CD14-positive monocyte (primary cell): ENCODE results near the gene EZH1. TPM values are rescaled to one million over a fixed set of nuclear protein-coding genes. Genes with fewer than 3 reads are reported as not detected.
"Not testable (repeated sequence)": the region's sequence is repeated elsewhere in the genome, so short reads cannot be mapped to it uniquely, and the experiment has no call there.

Source experiments
- DNase-seq, 3 donors: peaks; one replicate each; pipeline ENCODE4 v3.0.0-alpha.2; 2011 to 2022
- H2AFZ ChIP-seq: 2 replicates; pipeline ENCODE4 v1.6.0; 2012; ENCODE audit warnings: mild to moderate bottlenecking, low read depth, low read length, inconsistent platforms; ENCODE audit not compliant: insufficient read depth, poor library complexity, severe bottlenecking
- H3K27ac ChIP-seq, 2 donors: 1 replicate in 1 of 2; 2 replicates in 1 of 2; pipeline ENCODE4 v1.5.1; 2012 to 2013; ENCODE audit warnings: low read length in 2 of 2, control low read depth in 1 of 2, inconsistent platforms in 1 of 2, low read depth in 1 of 2, mild to moderate bottlenecking in 1 of 2
- H3K27me3 ChIP-seq, 2 donors: one replicate each; pipeline versions ENCODE4 v1.6.0 to v1.6.1; 2011 to 2013; ENCODE audit warnings: low read length in 2 of 2; ENCODE audit not compliant: control insufficient read depth in 2 of 2, insufficient read depth in 2 of 2
- H3K36me3 ChIP-seq, 2 donors: replicated peaks in 1 of 2; 1 replicate in 1 of 2; 2 replicates in 1 of 2; pipeline versions ENCODE4 v1.5.1 to v1.6.1; 2012 to 2013; ENCODE audit warnings: low read length in 2 of 2, control low read depth in 1 of 2, inconsistent platforms in 1 of 2, mild to moderate bottlenecking in 1 of 2; ENCODE audit not compliant: insufficient read depth in 2 of 2, control insufficient read depth in 1 of 2
- H3K4me1 ChIP-seq, 2 donors: 1 replicate in 1 of 2; 2 replicates in 1 of 2; pipeline versions ENCODE4 v1.5.1 to v1.6.1; 2012 to 2013; ENCODE audit warnings: low read length in 2 of 2, control low read depth in 1 of 2, inconsistent platforms in 1 of 2, mild to moderate bottlenecking in 1 of 2, moderate library complexity in 1 of 2; ENCODE audit not compliant: insufficient read depth in 2 of 2, control insufficient read depth in 1 of 2
- H3K4me2 ChIP-seq: replicated peaks from 2 replicates; pipeline ENCODE3; 2012; ENCODE audit warnings: low read length, moderate library complexity, mild to moderate bottlenecking; ENCODE audit not compliant: poor library complexity, severe bottlenecking; ENCODE audit errors: extremely low read depth
- H3K4me3 ChIP-seq, 3 experiments: fragments of 200-600 bp in 1 of 3; sonication (generic) in 1 of 3; replicated peaks in 1 of 3; 1 replicate in 2 of 3; 2 replicates in 1 of 3; pipeline ENCODE4 v1.5.1; 2011 to 2013; ENCODE audit warnings: low read length in 3 of 3, mild to moderate bottlenecking in 3 of 3, control low read depth in 2 of 3, low read depth in 2 of 3, inconsistent platforms in 1 of 3, moderate library complexity in 1 of 3
- H3K79me2 ChIP-seq: 2 replicates; pipeline ENCODE4 v1.6.0; 2012; ENCODE audit warnings: mild to moderate bottlenecking, control low read depth, inconsistent platforms, low read length, moderate library complexity; ENCODE audit not compliant: insufficient read depth
- H3K9ac ChIP-seq: 2 replicates; pipeline ENCODE4 v1.6.0; 2017; ENCODE audit warnings: low read length, mild to moderate bottlenecking; ENCODE audit not compliant: insufficient read depth, poor library complexity, severe bottlenecking
- H3K9me3 ChIP-seq, 2 donors: replicated peaks in 1 of 2; 1 replicate in 1 of 2; 2 replicates in 1 of 2; pipeline versions ENCODE4 v1.5.1 to v1.6.1; 2012 to 2013; ENCODE audit warnings: low read length in 2 of 2, control low read depth in 1 of 2; ENCODE audit not compliant: control insufficient read depth in 1 of 2, insufficient read depth in 1 of 2
- H4K20me1 ChIP-seq: 2 replicates; pipeline ENCODE4 v1.6.0; 2012; ENCODE audit warnings: mild to moderate bottlenecking, low read length, control low read depth, moderate library complexity; ENCODE audit not compliant: insufficient read depth
- H3K27ac Mint-ChIP-seq, 7 donors: one replicate each; pipeline ENCODE4 v1.8.0; 2020; ENCODE audit warnings: mild to moderate bottlenecking in 7 of 7, mixed read lengths in 7 of 7, moderate library complexity in 6 of 7, inconsistent platforms in 2 of 7
- H3K27me3 Mint-ChIP-seq, 3 donors: one replicate each; pipeline ENCODE4 v1.8.0; 2021 to 2022; ENCODE audit warnings: low read depth in 3 of 3, mild to moderate bottlenecking in 3 of 3, mixed read lengths in 3 of 3, moderate library complexity in 3 of 3, inconsistent platforms in 1 of 3
- H3K36me3 Mint-ChIP-seq, 2 donors: one replicate each; pipeline ENCODE4 v1.8.0; 2020; ENCODE audit warnings: mixed read lengths in 2 of 2, inconsistent platforms in 1 of 2, mild to moderate bottlenecking in 1 of 2
- H3K4me1 Mint-ChIP-seq: one replicate; pipeline ENCODE4 v1.8.0; 2020; ENCODE audit warnings: mild to moderate bottlenecking, mixed read lengths
- H3K4me3 Mint-ChIP-seq, 2 donors: one replicate each; pipeline ENCODE4 v1.8.0; 2020; ENCODE audit warnings: mild to moderate bottlenecking in 2 of 2, mixed read lengths in 2 of 2, moderate library complexity in 1 of 2
- H3K9me3 Mint-ChIP-seq, 7 donors: one replicate each; pipeline ENCODE4 v1.8.0; 2020 to 2022; ENCODE audit warnings: mixed read lengths in 7 of 7, mild to moderate bottlenecking in 6 of 7, moderate library complexity in 6 of 7, inconsistent platforms in 2 of 7
- WGBS: methylation state at CpG from one replicate; pipeline ENCODE4 v1.1.5; 2013; ENCODE audit warnings: missing lambda C conversion rate; ENCODE audit not compliant: insufficient coverage; 5-methylcytosine and 5-hydroxymethylcytosine counted together
- intact Hi-C, 2 donors: fragments of 100-400 bp; cut with micrococcal nuclease; formaldehyde crosslinking; loops; one replicate each; pipeline versions ENCODE4 v1.15.0 to v1.15.1; 2023
- polyA plus RNA-seq, 3 donors: library from polyadenylated mRNA; depleted of rRNA in 1 of 3; unstranded in 2 of 3; stranded (reverse) in 1 of 3; fragments of 300-500 nt in 2 of 3; fragments of >200 nt in 1 of 3; fragmentation: Illumina TruSeq in 2 of 3; gene quantifications; 1 replicate in 2 of 3; 2 replicates in 1 of 3; pipeline ENCODE4 v1.2.3, GENCODE V29; 2012 to 2021
- TF ChIP-seq, protein P1 (sequence below): fragments of 200-600 bp; IDR thresholded peaks from one replicate; pipeline ENCODE4 v1.8.0; 2022; ENCODE audit warnings: antibody characterized with exemption, mild to moderate bottlenecking

EZH1 gene
- polyA plus RNA-seq, 3 donors = 12.3 to 169 (median 17.8) TPM

DNA sequence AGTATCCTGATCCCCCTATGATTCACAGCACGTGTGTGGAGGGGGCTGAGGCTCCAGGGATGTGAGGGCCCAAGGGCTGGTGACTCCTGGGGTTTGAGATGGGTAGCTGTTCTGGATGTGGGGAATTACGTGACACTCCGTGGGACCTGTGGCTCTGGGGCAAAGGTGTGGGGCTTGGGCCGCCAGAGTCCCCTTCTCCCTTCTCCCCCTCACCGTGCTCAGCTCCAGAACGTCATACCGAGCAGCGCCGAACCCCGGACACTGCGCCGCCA, 75.2 kb downstream of the EZH1 start:
- peaks cover 26% of the 10 kb centered on the region for H3K4me1 Mint-ChIP-seq
- Histone ChIP-seq H3K4me3 (no peak overlapping the region), H3K27ac (no peak overlapping the region), H3K79me2 (no peaks in the 10 kb centered on the region), H2AFZ (no peak overlapping the region), H3K4me1 (peaks cover 23 to 33% of the 10 kb centered on the region in 2 donors), H3K27me3 (peaks cover 27 to 52% of the 10 kb centered on the region in 2 donors), H3K36me3 (no peaks in the 10 kb centered on the region), H4K20me1 (no peaks in the 10 kb centered on the region), H3K9me3 (peaks cover 3 to 16% of the 10 kb centered on the region in 2 donors), H3K9ac (no peak overlapping the region), H3K4me2 (peak overlapping the region; percentile 73)
- no peak overlapping the region for H3K27ac Mint-ChIP-seq
- H3K27me3 Mint-ChIP-seq = peaks cover 49 to 64% (median 56%) of the 10 kb centered on the region in 3 donors
- TF ChIP-seq, protein P1, sequence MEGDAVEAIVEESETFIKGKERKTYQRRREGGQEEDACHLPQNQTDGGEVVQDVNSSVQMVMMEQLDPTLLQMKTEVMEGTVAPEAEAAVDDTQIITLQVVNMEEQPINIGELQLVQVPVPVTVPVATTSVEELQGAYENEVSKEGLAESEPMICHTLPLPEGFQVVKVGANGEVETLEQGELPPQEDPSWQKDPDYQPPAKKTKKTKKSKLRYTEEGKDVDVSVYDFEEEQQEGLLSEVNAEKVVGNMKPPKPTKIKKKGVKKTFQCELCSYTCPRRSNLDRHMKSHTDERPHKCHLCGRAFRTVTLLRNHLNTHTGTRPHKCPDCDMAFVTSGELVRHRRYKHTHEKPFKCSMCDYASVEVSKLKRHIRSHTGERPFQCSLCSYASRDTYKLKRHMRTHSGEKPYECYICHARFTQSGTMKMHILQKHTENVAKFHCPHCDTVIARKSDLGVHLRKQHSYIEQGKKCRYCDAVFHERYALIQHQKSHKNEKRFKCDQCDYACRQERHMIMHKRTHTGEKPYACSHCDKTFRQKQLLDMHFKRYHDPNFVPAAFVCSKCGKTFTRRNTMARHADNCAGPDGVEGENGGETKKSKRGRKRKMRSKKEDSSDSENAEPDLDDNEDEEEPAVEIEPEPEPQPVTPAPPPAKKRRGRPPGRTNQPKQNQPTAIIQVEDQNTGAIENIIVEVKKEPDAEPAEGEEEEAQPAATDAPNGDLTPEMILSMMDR = no peak
- WGBS = 44% methylated on average over 6 of the region's 12 CpGs
- intact Hi-C loops = no loop called here
- H3K36me3 Mint-ChIP-seq = peaks cover 28 to 40% of the 10 kb centered on the region in 2 donors
- peak overlapping the region in 1 of 2 donors; percentile 62 for H3K4me3 Mint-ChIP-seq
- peaks cover 0 to 18% (median 12%) of the 10 kb centered on the region in 7 donors for H3K9me3 Mint-ChIP-seq
- no peak for DNase-seq

- peaks cover 9 to 18% of the 10 kb centered on the region in 2 donors for H3K4me1 ChIP-seq
- no peak overlapping the region for H3K4me2 ChIP-seq
- H3K36me3 ChIP-seq = no peaks in the 10 kb centered on the region
- H4K20me1 ChIP-seq = no peaks in the 10 kb centered on the region
- Mint-ChIP-seq H3K9me3 (peaks cover 0 to 18% (median 12%) of the 10 kb centered on the region in 7 donors), H3K4me1 (peaks cover 18% of the 10 kb centered on the region), H3K27ac (peak overlapping the region in 1 of 7 donors; percentile 28), H3K4me3 (no peak overlapping the region), H3K36me3 (peaks cover 27 to 40% of the 10 kb centered on the region in 2 donors), H3K27me3 (peaks cover 31 to 41% (median 34%) of the 10 kb centered on the region in 3 donors)
- intact Hi-C loops = no loop called here
- no peak overlapping the region for H2AFZ ChIP-seq
- no peaks in the 10 kb centered on the region for H3K79me2 ChIP-seq
- DNase-seq = peak in 1 of 3 donors; percentile 43
- H3K27me3 ChIP-seq = peaks cover 16 to 29% of the 10 kb centered on the region in 2 donors
- TF ChIP-seq, protein P1 = no peak
- H3K9ac ChIP-seq = no peak overlapping the region
- no peak overlapping the region for H3K27ac ChIP-seq
- peaks cover 3 to 11% of the 10 kb centered on the region in 2 donors for H3K9me3 ChIP-seq
- WGBS = no CpG with 5 or more reads among the region's 7 CpGs
- no peak overlapping the region for H3K4me3 ChIP-seq
Observed at GRCh38 chr17:42667088-42667951, 77.5 kb downstream of the EZH1 start.

- peaks cover 7 to 17% of the 10 kb centered on the region in 2 donors for H3K27me3 ChIP-seq
- intact Hi-C loops, H4K20me1 ChIP-seq, H3K27ac ChIP-seq, H3K9ac ChIP-seq, DNase-seq, H3K4me3 Mint-ChIP-seq, H3K36me3 ChIP-seq, H3K4me2 ChIP-seq, H3K4me3 ChIP-seq, H2AFZ ChIP-seq, H3K27ac Mint-ChIP-seq, H3K79me2 ChIP-seq: not testable (repeated sequence)
- H3K4me1 Mint-ChIP-seq = peaks cover 11% of the 10 kb centered on the region
- peaks cover 0 to 12% (median 7%) of the 10 kb centered on the region in 7 donors for H3K9me3 Mint-ChIP-seq
- peaks cover 8 to 10% of the 10 kb centered on the region in 2 donors for H3K4me1 ChIP-seq
- peaks cover 20 to 29% (median 24%) of the 10 kb centered on the region in 3 donors for H3K27me3 Mint-ChIP-seq
- peaks cover 23 to 32% of the 10 kb centered on the region in 2 donors for H3K36me3 Mint-ChIP-seq
- H3K9me3 ChIP-seq = peaks cover 3 to 11% of the 10 kb centered on the region in 2 donors
- 100% methylated on average over 2 of the region's 16 CpGs for WGBS
Observed at GRCh38 chr17:42666126-42666525, 78.7 kb downstream of the EZH1 start.
